ENCODE measurements around the gene VCL.

GRCh38 chr10:74086317-74086716, 88.4 kb downstream of the VCL start:
- TF ChIP-seq CTCF (conservative IDR thresholded peaks at IDR 0.05 in 1 of 2, IDR thresholded peaks at IDR 0.05 in 1 of 2; ENCODE audit: low read depth in 1 of 2, low read length in 2 of 2) = no peak
- no peak for TF ChIP-seq EZH2 (IDR thresholded peaks at IDR 0.05; ENCODE audit: low read length, missing control alignments)
